GM13977 (cell line): ENCODE results near the gene NCLN.

Source experiments
- DNase-seq: peaks from one replicate; pipeline ENCODE4 v3.0.0; 2012; ENCODE audit warnings: low spot score
- in situ Hi-C: fragments of 300-500 bp; cut with MboI; formaldehyde crosslinking; loops from one replicate; pipeline ENCODE4 v1.12.0; 2022; ENCODE audit warnings: low sequenced_read_pairs, low pct_unique_long_range_greater_than_20kb, mixed read lengths, inconsistent platforms; ENCODE audit not compliant: unreplicated experiment
- TF ChIP-seq, protein P1 (sequence below): IDR thresholded peaks from 2 replicates; pipeline ENCODE4 v1.5.1; 2012; ENCODE audit warnings: mild to moderate bottlenecking, control low read depth; ENCODE audit not compliant: insufficient read depth; ENCODE audit errors: extremely low read depth, missing control alignments

NCLN gene

GRCh38 chr19:3154957-3155736 is 30.6 kb upstream of the NCLN start:
- TF ChIP-seq, protein P1, sequence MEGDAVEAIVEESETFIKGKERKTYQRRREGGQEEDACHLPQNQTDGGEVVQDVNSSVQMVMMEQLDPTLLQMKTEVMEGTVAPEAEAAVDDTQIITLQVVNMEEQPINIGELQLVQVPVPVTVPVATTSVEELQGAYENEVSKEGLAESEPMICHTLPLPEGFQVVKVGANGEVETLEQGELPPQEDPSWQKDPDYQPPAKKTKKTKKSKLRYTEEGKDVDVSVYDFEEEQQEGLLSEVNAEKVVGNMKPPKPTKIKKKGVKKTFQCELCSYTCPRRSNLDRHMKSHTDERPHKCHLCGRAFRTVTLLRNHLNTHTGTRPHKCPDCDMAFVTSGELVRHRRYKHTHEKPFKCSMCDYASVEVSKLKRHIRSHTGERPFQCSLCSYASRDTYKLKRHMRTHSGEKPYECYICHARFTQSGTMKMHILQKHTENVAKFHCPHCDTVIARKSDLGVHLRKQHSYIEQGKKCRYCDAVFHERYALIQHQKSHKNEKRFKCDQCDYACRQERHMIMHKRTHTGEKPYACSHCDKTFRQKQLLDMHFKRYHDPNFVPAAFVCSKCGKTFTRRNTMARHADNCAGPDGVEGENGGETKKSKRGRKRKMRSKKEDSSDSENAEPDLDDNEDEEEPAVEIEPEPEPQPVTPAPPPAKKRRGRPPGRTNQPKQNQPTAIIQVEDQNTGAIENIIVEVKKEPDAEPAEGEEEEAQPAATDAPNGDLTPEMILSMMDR = no peak
- in situ Hi-C loops = no loop called here
- DNase-seq = peak; percentile 85

GRCh38 chr19:3157096-3157845 is 28.5 kb upstream of the NCLN start:
- TF ChIP-seq, protein P1 = no peak
- DNase-seq = no peak
- in situ Hi-C loops = no loop called here

DNA sequence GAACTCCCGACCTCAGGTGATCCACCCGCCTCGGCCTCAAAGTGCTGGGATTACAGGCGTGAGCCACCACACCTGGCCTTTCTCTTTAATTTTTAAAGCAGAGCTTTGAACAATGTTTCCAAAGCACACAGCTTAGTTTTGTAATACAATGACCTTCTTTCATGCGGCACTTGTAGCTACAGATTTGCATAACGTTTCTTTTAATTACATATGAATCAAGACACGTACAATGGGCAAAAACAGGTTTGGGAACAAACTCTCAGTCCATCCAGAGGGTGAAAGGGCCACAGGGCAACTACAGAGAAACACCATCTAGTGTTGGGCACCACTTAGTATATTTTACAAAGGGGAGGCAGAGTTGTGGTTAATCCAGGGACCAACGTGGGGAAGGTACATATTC is 26.2 kb upstream of the NCLN start:
- DNase-seq = no peak
- TF ChIP-seq, protein P1 = no peak
- in situ Hi-C loops = no loop called here

DNA sequence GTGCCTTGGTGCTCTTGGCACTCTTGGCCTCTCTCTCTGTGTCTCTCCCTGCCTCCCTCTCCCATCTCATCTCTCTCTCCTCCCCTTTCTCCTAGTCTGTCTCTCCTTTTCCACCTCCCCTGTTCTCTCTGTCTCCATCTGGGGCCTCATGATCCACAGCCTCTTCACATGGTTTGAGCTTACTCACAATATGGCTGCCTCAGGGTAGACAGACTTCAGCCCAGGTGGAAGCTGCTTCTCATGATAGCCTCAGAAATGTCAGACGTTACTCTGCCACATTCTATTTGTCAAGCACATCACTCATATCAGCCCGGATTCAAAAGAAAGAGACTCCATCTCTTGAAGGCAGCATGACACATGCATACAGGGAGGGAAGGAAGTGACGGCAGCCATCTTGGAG is 25.5 kb upstream of the NCLN start:
- no peak for DNase-seq
- TF ChIP-seq, protein P1 = no peak
- in situ Hi-C loops = loop anchor here (5.0 kb wide), 1 partner anchor 33 kb away; no protein-coding TSS in a partner anchor

GRCh38 chr19:3161453-3161852 is 24.3 kb upstream of the NCLN start:
- in situ Hi-C loops = loop anchor here (5.0 kb wide), 1 partner anchor 34 kb away; no protein-coding TSS in a partner anchor
- TF ChIP-seq, protein P1 = no peak
- no peak for DNase-seq

GRCh38 chr19:3162418-3163229 is 23.1 kb upstream of the NCLN start:
- DNase-seq = peak; percentile 48
- TF ChIP-seq, protein P1 = no peak
- in situ Hi-C loops = loop anchor here (5.0 kb wide), 1 partner anchor 35 kb away; no protein-coding TSS in a partner anchor
